WTC11 (cell line): ENCODE data around the gene ROS1. TPM values are rescaled to one million over a fixed set of nuclear protein-coding genes. Genes with fewer than 3 reads are reported as not detected.

Source experiments
- ATAC-seq: fragments of 200-7000 bp; cut with Tn5 transposase; 2 replicates; pipeline ENCODE4 v1.10.0; 2021; ENCODE audit warnings: mild to moderate bottlenecking, moderate library complexity
- CTCF ChIA-PET: fragments of 300-600 bp; sonication (Branson Sonifier 250); formaldehyde crosslinking; loops from one replicate; lab custom pipeline; 2021; ENCODE audit warnings: antibody characterized with exemption; lab: Charles Lee
- POLR2A ChIA-PET: fragments of 350-600 bp; sonication (Branson Sonifier 250); formaldehyde crosslinking; loops from one replicate; lab custom pipeline; 2021; ENCODE audit warnings: antibody characterized with exemption; lab: Charles Lee
- DNase-seq: peaks from one replicate; pipeline ENCODE4 v3.0.0; 2021; ENCODE audit warnings: low spot score
- H3K27ac Mint-ChIP-seq: 2 replicates; pipeline ENCODE4 v1.8.0; 2021; ENCODE audit warnings: mixed read lengths
- H3K27me3 Mint-ChIP-seq: 2 replicates; pipeline ENCODE4 v1.8.0; 2021; ENCODE audit warnings: low read depth, mild to moderate bottlenecking, moderate library complexity, mixed read lengths
- H3K36me3 Mint-ChIP-seq: 2 replicates; pipeline ENCODE4 v1.8.0; 2021; ENCODE audit warnings: mixed read lengths
- H3K4me1 Mint-ChIP-seq: 2 replicates; pipeline ENCODE4 v1.8.0; 2022; ENCODE audit warnings: mixed read lengths
- H3K4me3 Mint-ChIP-seq: 2 replicates; pipeline ENCODE4 v1.8.0; 2021; ENCODE audit warnings: mild to moderate bottlenecking, moderate library complexity, mixed read lengths
- H3K9me3 Mint-ChIP-seq: 2 replicates; pipeline ENCODE4 v1.8.0; 2021; ENCODE audit warnings: mixed read lengths
- ATF3 ChIP-seq: sonication (generic); formaldehyde crosslinking; conservative IDR thresholded peaks from 2 replicates; pipeline ENCODE4 v1.8.1; 2022; ENCODE audit warnings: mild to moderate bottlenecking, missing genetic modification reagents
- CREB1 ChIP-seq: sonication (generic); formaldehyde crosslinking; IDR thresholded peaks from 2 replicates; pipeline ENCODE4 v1.8.0; 2023; ENCODE audit warnings: mild to moderate bottlenecking, missing genetic modification reagents
- E2F1 ChIP-seq: sonication (generic); formaldehyde crosslinking; IDR thresholded peaks from 2 replicates; pipeline ENCODE4 v1.8.0; 2022; ENCODE audit warnings: mild to moderate bottlenecking, missing genetic modification reagents
- E2F4 ChIP-seq: sonication (generic); formaldehyde crosslinking; IDR thresholded peaks from 2 replicates; pipeline ENCODE4 v1.8.1; 2022; ENCODE audit warnings: low read depth, mild to moderate bottlenecking, moderate library complexity, missing genetic modification reagents, borderline replicate concordance
- EMX1 ChIP-seq: fragments of 250-450 bp; sonication (Bioruptor Pico); IDR thresholded peaks from 2 replicates; pipeline ENCODE4 v1.8.0; 2021; ENCODE audit warnings: mild to moderate bottlenecking
- ESRRA ChIP-seq: sonication (generic); formaldehyde crosslinking; IDR thresholded peaks from 2 replicates; pipeline ENCODE4 v1.8.1; 2022; ENCODE audit warnings: mild to moderate bottlenecking, missing genetic modification reagents, borderline replicate concordance
- FOXP1 ChIP-seq: sonication (generic); formaldehyde crosslinking; IDR thresholded peaks from 2 replicates; pipeline ENCODE4 v1.8.0; 2022; ENCODE audit warnings: missing genetic modification reagents, mild to moderate bottlenecking, moderate library complexity, borderline replicate concordance
- GTF2I ChIP-seq: fragments of 250-450 bp; sonication (Bioruptor Pico); conservative IDR thresholded peaks from 2 replicates; pipeline ENCODE4 v1.4.0; 2021; ENCODE audit warnings: mild to moderate bottlenecking
- IRF1 ChIP-seq: sonication (generic); formaldehyde crosslinking; IDR thresholded peaks from 2 replicates; pipeline ENCODE4 v1.8.0; 2023; ENCODE audit warnings: missing genetic modification reagents
- JAZF1 ChIP-seq: fragments of 250-450 bp; sonication (Bioruptor Pico); IDR thresholded peaks from 2 replicates; pipeline ENCODE4 v1.9.0; 2021; ENCODE audit warnings: moderate library complexity, mild to moderate bottlenecking, inconsistent platforms
- MLX ChIP-seq: sonication (generic); formaldehyde crosslinking; IDR thresholded peaks from 2 replicates; pipeline ENCODE4 v1.8.1; 2023; ENCODE audit warnings: mild to moderate bottlenecking, missing genetic modification reagents, moderate library complexity
- MYBL2 ChIP-seq: sonication (generic); formaldehyde crosslinking; IDR thresholded peaks from 2 replicates; pipeline ENCODE4 v1.8.1; 2023; ENCODE audit warnings: mild to moderate bottlenecking, moderate library complexity, missing genetic modification reagents
- NFATC4 ChIP-seq: fragments of 250-450 bp; sonication (Bioruptor Pico); IDR thresholded peaks from 2 replicates; pipeline ENCODE4 v1.9.0; 2021; ENCODE audit warnings: mild to moderate bottlenecking
- NFYB ChIP-seq: sonication (generic); formaldehyde crosslinking; conservative IDR thresholded peaks from 2 replicates; pipeline ENCODE4 v1.8.0; 2022; ENCODE audit warnings: low read depth, missing genetic modification reagents
- NR2C2 ChIP-seq: sonication (generic); formaldehyde crosslinking; IDR thresholded peaks from 2 replicates; pipeline ENCODE4 v1.8.0; 2022; ENCODE audit warnings: mild to moderate bottlenecking, missing genetic modification reagents
- SMAD3 ChIP-seq: sonication (generic); formaldehyde crosslinking; IDR thresholded peaks from 2 replicates; pipeline ENCODE4 v1.8.0; 2022; ENCODE audit warnings: missing genetic modification reagents, mild to moderate bottlenecking, borderline replicate concordance
- SP1 ChIP-seq: sonication (generic); formaldehyde crosslinking; conservative IDR thresholded peaks from 2 replicates; pipeline ENCODE4 v1.8.1; 2022; ENCODE audit warnings: missing genetic modification reagents
- TCF7 ChIP-seq: sonication (generic); formaldehyde crosslinking; IDR thresholded peaks from 2 replicates; pipeline ENCODE4 v1.8.0; 2022; ENCODE audit warnings: mild to moderate bottlenecking, low read depth, missing genetic modification reagents, moderate library complexity
- ZNF121 ChIP-seq: sonication (generic); formaldehyde crosslinking; IDR thresholded peaks from 2 replicates; pipeline ENCODE4 v1.8.0; 2023; ENCODE audit warnings: missing genetic modification reagents
- ZNF138 ChIP-seq: sonication (generic); formaldehyde crosslinking; conservative IDR thresholded peaks from 2 replicates; pipeline ENCODE4 v1.8.1; 2022; ENCODE audit warnings: mild to moderate bottlenecking, moderate library complexity, missing genetic modification reagents
- ZNF263 ChIP-seq: sonication (generic); formaldehyde crosslinking; IDR thresholded peaks from 2 replicates; pipeline ENCODE4 v1.8.1; 2022; ENCODE audit warnings: low read depth, mild to moderate bottlenecking, moderate library complexity, missing genetic modification reagents
- ZNF281 ChIP-seq: sonication (generic); formaldehyde crosslinking; IDR thresholded peaks from 2 replicates; pipeline ENCODE4 v1.8.0; 2023; ENCODE audit warnings: mild to moderate bottlenecking, missing genetic modification reagents
- ZNF396 ChIP-seq: fragments of 250-450 bp; sonication (Bioruptor Pico); IDR thresholded peaks from 2 replicates; pipeline ENCODE4 v1.8.0; 2021; ENCODE audit warnings: mild to moderate bottlenecking, moderate library complexity, borderline replicate concordance
- ZNF416 ChIP-seq: fragments of 250-450 bp; sonication (Bioruptor Pico); IDR thresholded peaks from 2 replicates; pipeline ENCODE4 v1.9.0; 2021; ENCODE audit warnings: mild to moderate bottlenecking, inconsistent platforms
- ZNF423 ChIP-seq: fragments of 250-450 bp; sonication (Bioruptor Pico); IDR thresholded peaks from 2 replicates; pipeline ENCODE4 v2.1.2; 2022; ENCODE audit warnings: mild to moderate bottlenecking, moderate library complexity
- ZNF512 ChIP-seq: sonication (generic); formaldehyde crosslinking; IDR thresholded peaks from 2 replicates; pipeline ENCODE4 v1.8.1; 2022; ENCODE audit warnings: missing genetic modification reagents, borderline replicate concordance
- ZNF671 ChIP-seq: fragments of 250-450 bp; sonication (Bioruptor Pico); IDR thresholded peaks from 2 replicates; pipeline ENCODE4 v1.8.0; 2021; ENCODE audit warnings: mild to moderate bottlenecking
- total RNA-seq: library from RNA; stranded (reverse); gene quantifications from 3 replicates; pipeline ENCODE4 v1.2.3, GENCODE V29; 2021

ROS1 gene
- total RNA-seq, 1 experiment from 2014 or later: 0.02 TPM

GRCh38 chr6:117345292-117345610 is 80.5 kb downstream of the ROS1 start:
- no peaks in the 10 kb centered on the region for H3K27me3 Mint-ChIP-seq
- H3K36me3 Mint-ChIP-seq: no peaks in the 10 kb centered on the region
- no peaks in the 10 kb centered on the region for H3K9me3 Mint-ChIP-seq
- H3K4me1 Mint-ChIP-seq: no peaks in the 10 kb centered on the region
- no peak for TF ChIP-seq IRF1
- TF ChIP-seq MLX (CRISPR knock-in tag): no peak
- no peak for TF ChIP-seq E2F4 (CRISPR knock-in tag)
- TF ChIP-seq NFATC4 (CRISPR knock-in tag): no peak
- TF ChIP-seq EMX1 (CRISPR knock-in tag): no peak
- TF ChIP-seq GTF2I (CRISPR knock-in tag): no peak
- no peak for TF ChIP-seq ZNF281 (CRISPR knock-in tag)
- no peak for TF ChIP-seq ZNF671 (CRISPR knock-in tag)
- TF ChIP-seq NFYB (CRISPR knock-in tag): no peak
- TF ChIP-seq JAZF1 (CRISPR knock-in tag): no peak
- no peak for TF ChIP-seq ZNF138 (CRISPR knock-in tag)
- no peak for TF ChIP-seq ZNF423 (CRISPR knock-in tag)
- TF ChIP-seq MYBL2: no peak
- no peak for TF ChIP-seq FOXP1
- TF ChIP-seq TCF7 (CRISPR knock-in tag): no peak
- TF ChIP-seq ESRRA (CRISPR knock-in tag): no peak
- TF ChIP-seq NR2C2 (CRISPR knock-in tag): no peak
- ATAC-seq (no peak), DNase-seq (no peak)
- no peak overlapping the region for H3K4me3 Mint-ChIP-seq
- ChIA-PET CTCF (interaction anchor here (1.0 kb wide), 1 partner anchor 30 kb away, joined by 3 read pairs; no protein-coding TSS in a partner anchor), POLR2A (no interaction called here)
- no peak overlapping the region for H3K27ac Mint-ChIP-seq

- Mint-ChIP-seq H3K4me1 (no peaks in the 10 kb centered on the region), H3K27me3 (no peaks in the 10 kb centered on the region), H3K27ac (no peak overlapping the region), H3K9me3 (no peaks in the 10 kb centered on the region), H3K4me3 (no peak overlapping the region), H3K36me3 (no peaks in the 10 kb centered on the region)
- CTCF ChIA-PET: interaction anchor here (1.0 kb wide), 1 partner anchor 29 kb away, joined by 3 read pairs; no protein-coding TSS in a partner anchor
- DNase-seq: no peak
- POLR2A ChIA-PET: no interaction called here
- peak; percentile 53 for ATAC-seq
- TF ChIP-seq ZNF121 (CRISPR knock-in tag) (no peak), NFATC4 (CRISPR knock-in tag) (no peak), MLX (CRISPR knock-in tag) (no peak), CREB1 (CRISPR knock-in tag) (no peak), ZNF423 (CRISPR knock-in tag) (no peak), ZNF512 (CRISPR knock-in tag) (no peak), SMAD3 (no peak), ZNF416 (CRISPR knock-in tag) (no peak), ZNF396 (CRISPR knock-in tag) (no peak), ZNF263 (CRISPR knock-in tag) (no peak), ATF3 (no peak), E2F1 (CRISPR knock-in tag) (no peak), NR2C2 (CRISPR knock-in tag) (no peak), SP1 (no peak), ZNF671 (CRISPR knock-in tag) (no peak)
Measured at GRCh38 chr6:117344444-117345291, 81.1 kb downstream of the ROS1 start.
